ENCODE data around the gene LDB1. TPM values are rescaled to one million over a fixed set of nuclear protein-coding genes. Genes with fewer than 3 reads are reported as not detected.

The LDB1 gene
- total RNA-seq (2016; rRNA removed; fragmentation: Illumina TruSeq; extraction: Trizol), result 13.2 and 17.2 TPM in 2 replicates
- total RNA-seq (2016; cell fraction: cytosol; rRNA removed; fragmentation: Illumina TruSeq; extraction: Trizol; ENCODE audit: low read depth), result 2.0 and 2.5 TPM in 2 replicates
- total RNA-seq (2016; cell fraction: insoluble cytoplasmic fraction; rRNA removed; fragmentation: Illumina TruSeq; extraction: Trizol), result 10.9 and 17.8 TPM in 2 replicates
- total RNA-seq (2016; cell fraction: membrane; rRNA removed; fragmentation: Illumina TruSeq; extraction: Trizol), result 7.2 and 8.2 TPM in 2 replicates
- total RNA-seq (2016; cell fraction: nucleus; rRNA removed; fragmentation: Illumina TruSeq; extraction: Trizol), result 16.0 and 18.2 TPM in 2 replicates
- 45.5 and 52.2 TPM in 2 replicates for polyA plus RNA-seq (2011; rRNA removed)
- 23.6 and 27.6 TPM in 2 replicates for polyA plus RNA-seq (2011; cell fraction: cytosol; rRNA removed)
- polyA plus RNA-seq (2011; cell fraction: nucleus; rRNA removed), result 182 and 199 TPM in 2 replicates
- 20.4 and 24.8 TPM in 2 replicates for polyA plus RNA-seq (2012)
- 2.1 and 2.6 TPM in 2 replicates for polyA plus RNA-seq (2016; cell fraction: cytosol; fragmentation: Illumina TruSeq; extraction: Trizol; ENCODE audit: low read depth)
- 15.0 and 17.5 TPM in 2 replicates for polyA plus RNA-seq (2016; cell fraction: insoluble cytoplasmic fraction; fragmentation: Illumina TruSeq; extraction: Trizol; ENCODE audit: low read depth)
- polyA plus RNA-seq (2016; cell fraction: membrane; fragmentation: Illumina TruSeq; extraction: Trizol; ENCODE audit: low read depth), result 5.5 and 5.8 TPM in 2 replicates
- polyA plus RNA-seq (2016; cell fraction: nucleus; fragmentation: Illumina TruSeq; extraction: Trizol; ENCODE audit: insufficient read depth, low read depth), result 49.4 and 52.8 TPM in 2 replicates
- 61.4 and 104 TPM in 2 replicates for polyA minus RNA-seq (2011; rRNA and poly(A)+ RNA removed; ENCODE audit: low replicate concordance)
- 17.4 and 19.1 TPM in 2 replicates for polyA minus RNA-seq (2011; cell fraction: cytosol; rRNA and poly(A)+ RNA removed)
- polyA minus RNA-seq (2011; cell fraction: nucleus; rRNA and poly(A)+ RNA removed), result 34.2 and 39.5 TPM in 2 replicates
- percentile 73 among the genes with signal in this experiment for Bru-seq, nascent RNA
- percentile 86 among the genes with signal in this experiment for BruChase-seq, experiment 1, labeled RNA remaining after a 6-hour chase
- BruChase-seq, experiment 2, labeled RNA remaining after a 2-hour chase, result percentile 81 among the genes with signal in this experiment
- long read RNA-seq, experiment 1, partial matches to known transcripts, result 1 of 7 reads
- long read RNA-seq, experiment 1, other reads (novel, unspliced or antisense), result 6 of 7 reads
- long read RNA-seq, experiment 2, transcript LDB1-201 (11 exons, 2,285 nt), result major isoform, 6 of 22 reads
- long read RNA-seq, experiment 2, partial matches to known transcripts, result 3 of 22 reads
- long read RNA-seq, experiment 2, other reads (novel, unspliced or antisense), result 10 of 22 reads

DNA sequence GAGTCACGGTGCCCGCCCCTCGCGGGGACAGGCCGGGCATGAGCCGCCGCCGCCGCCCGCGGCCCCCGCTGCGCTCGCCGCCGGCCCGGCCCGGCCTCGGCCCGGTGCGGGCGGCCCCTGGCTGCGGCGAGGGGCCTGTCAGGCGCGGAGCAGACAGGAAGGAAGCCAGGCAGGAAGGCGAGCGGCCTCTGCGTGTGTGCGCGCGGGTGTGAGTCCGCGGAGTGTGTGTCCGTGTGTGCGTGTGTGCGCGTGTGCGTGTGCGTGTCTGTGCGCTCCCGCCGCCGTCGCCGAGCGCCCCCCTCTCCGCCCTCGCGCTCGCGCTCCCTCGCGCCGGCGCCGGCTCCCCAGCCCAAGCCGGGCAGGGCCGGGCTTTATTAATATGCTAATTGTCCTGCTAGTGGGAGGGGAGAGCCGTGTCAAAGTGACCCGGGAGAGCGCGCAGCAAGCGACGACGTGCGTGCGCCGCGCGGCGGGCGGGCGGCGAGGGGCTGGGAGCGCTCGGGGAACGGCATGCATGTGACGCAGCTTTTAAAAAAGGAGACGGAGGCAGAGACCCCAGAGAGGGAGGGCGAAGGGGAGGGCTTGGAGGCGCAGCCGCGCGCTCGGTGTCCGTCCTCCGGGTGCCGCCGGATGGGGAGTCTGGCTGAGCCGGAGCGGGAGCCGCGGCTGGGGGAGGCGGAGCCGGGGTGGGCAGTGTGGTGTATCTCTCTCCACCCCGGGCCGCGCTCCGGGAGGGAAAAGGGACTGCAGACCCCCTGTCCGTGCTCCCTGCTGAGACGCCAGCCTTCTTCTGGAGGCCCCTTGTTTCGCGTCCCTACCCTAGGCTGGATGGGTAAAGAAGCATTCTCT is at the start of gene LDB1:
TSS of gene LDB1 (minus strand) at position 227 of the 849 bp plus-strand sequence. CDS start 258 bp downstream, outside the sequence.
- Histone ChIP-seq H3K4me2 (ENCODE audit: low read depth, low read length) (peak within 1 kb of the TSS; percentile 96), H3K4me1 (ENCODE audit: insufficient read depth, low read length) (peaks cover 66% of the 10 kb centered on the region), H3K9ac (ENCODE audit: insufficient read depth, low read depth, low read length) (peak within 1 kb of the TSS; percentile 70), H3K27me3 (ENCODE audit: control insufficient read depth in 1 of 2, insufficient read depth in 2 of 2, low read length in 2 of 2) (peaks cover 0 to 7% of the 10 kb centered on the region in 2 experiments; a peak in 2 of 5 replicates), H3K36me3 (replicated peaks in 1 of 2; ENCODE audit: control insufficient read depth in 1 of 2, insufficient read depth in 2 of 2, low read length in 2 of 2) (no peaks in the 10 kb centered on the region), H3K9me3 (ENCODE audit: low read length) (no peaks in the 10 kb centered on the region), H3K27ac (ENCODE audit: extremely low read length, insufficient read depth, low read length) (no peak within 1 kb of the TSS), H3K79me2 (ENCODE audit: insufficient read depth, low read length) (no peaks in the 10 kb centered on the region), H2AFZ (ENCODE audit: low read length) (no peak within 1 kb of the TSS), H3K4me3 (replicated peaks in 1 of 3; ENCODE audit: insufficient read depth in 1 of 3, low read depth in 2 of 3, low read length in 3 of 3) (peak within 1 kb of the TSS; percentile 75 to 84 (median 83)), H4K20me1 (ENCODE audit: insufficient read depth, low read length) (no peaks in the 10 kb centered on the region)
- FAIRE-seq (no peak), DNase-seq (ENCODE audit: low spot score) (peak; percentile 62), ATAC-seq (peak; percentile 75)
- no TSS peak for BruUV-seq (replicated peaks)
- intact Hi-C loops (cut with micrococcal nuclease; ENCODE audit: unreplicated experiment), result no loop called here
- 3% methylated on average over 14 of the region's 104 CpGs for WGBS (ENCODE audit: low lambda C conversion rate)
- CTCF ChIA-PET (ENCODE audit: low intra/inter-chr PET ratio, low total read pairs), result interaction anchor here (1.3 kb wide), 1 partner anchor 12 kb away, joined by 3 read pairs; no protein-coding TSS in a partner anchor
- in situ Hi-C loops (cut with HindIII; ENCODE audit: extremely low pct_ligation_motif_present, low pct_unique_long_range_greater_than_20kb), result no loop called here
- POLR2A ChIA-PET, result no interaction called here
- TF ChIP-seq GRHL1 (CRISPR knock-in tag; conservative IDR thresholded peaks at IDR 0.05) (no peak), MXD4 (CRISPR knock-in tag; IDR thresholded peaks at IDR 0.05) (0 out of 2 replicates have a peak, but pooled peaks have one; percentile 32), SAP130 (CRISPR knock-in tag; IDR thresholded peaks at IDR 0.05; ENCODE audit: low read depth) (peak; percentile 77), MTA3 (CRISPR knock-in tag; IDR thresholded peaks at IDR 0.05) (no peak), GFI1 (CRISPR knock-in tag; IDR thresholded peaks at IDR 0.05; ENCODE audit: borderline replicate concordance) (no peak), ZFX (CRISPR knock-in tag; IDR thresholded peaks at IDR 0.05; ENCODE audit: low read depth) (peak; percentile 74), ZNF678 (CRISPR knock-in tag; IDR thresholded peaks at IDR 0.05) (no peak), ZFP1 (CRISPR knock-in tag; IDR thresholded peaks at IDR 0.05) (no peak), XRCC5 (optimal IDR thresholded peaks at IDR 0.05; ENCODE audit: low read length) (peak; percentile 31), ZNF431 (CRISPR knock-in tag; IDR thresholded peaks at IDR 0.05; ENCODE audit: borderline replicate concordance, low read depth) (no peak), CHCHD3 (CRISPR knock-in tag; IDR thresholded peaks at IDR 0.05) (no peak), RFXAP (CRISPR knock-in tag; IDR thresholded peaks at IDR 0.05; ENCODE audit: borderline replicate concordance) (no peak)
- TF ChIP-seq, protein P1, sequence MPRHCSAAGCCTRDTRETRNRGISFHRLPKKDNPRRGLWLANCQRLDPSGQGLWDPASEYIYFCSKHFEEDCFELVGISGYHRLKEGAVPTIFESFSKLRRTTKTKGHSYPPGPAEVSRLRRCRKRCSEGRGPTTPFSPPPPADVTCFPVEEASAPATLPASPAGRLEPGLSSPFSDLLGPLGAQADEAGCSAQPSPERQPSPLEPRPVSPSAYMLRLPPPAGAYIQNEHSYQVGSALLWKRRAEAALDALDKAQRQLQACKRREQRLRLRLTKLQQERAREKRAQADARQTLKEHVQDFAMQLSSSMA (CRISPR knock-in tag; IDR thresholded peaks at IDR 0.05), result no peak
